Skin epidermis (tissue), 12 donors: ENCODE measurements around the gene SCP2.
"Not testable (repeated sequence)": the region's sequence is repeated elsewhere in the genome, so short reads cannot be mapped to it uniquely, and the experiment has no call there.

Experiments
- H3K27ac ChIP-seq, 21 experiments: fragments of 200-600 bp; sonication (generic) in 11 of 21; one replicate each; pipeline ENCODE4 v1.5.0; 2020; ENCODE audit warnings: mild to moderate bottlenecking in 3 of 21, inconsistent platforms in 2 of 21, moderate library complexity in 2 of 21
- H3K4me3 ChIP-seq, 7 experiments: fragments of 200-600 bp; sonication (generic) in 2 of 7; one replicate each; pipeline ENCODE4 v1.5.0; 2020; ENCODE audit warnings: inconsistent platforms in 2 of 7, mild to moderate bottlenecking in 2 of 7, moderate library complexity in 1 of 7

SCP2 gene

DNA sequence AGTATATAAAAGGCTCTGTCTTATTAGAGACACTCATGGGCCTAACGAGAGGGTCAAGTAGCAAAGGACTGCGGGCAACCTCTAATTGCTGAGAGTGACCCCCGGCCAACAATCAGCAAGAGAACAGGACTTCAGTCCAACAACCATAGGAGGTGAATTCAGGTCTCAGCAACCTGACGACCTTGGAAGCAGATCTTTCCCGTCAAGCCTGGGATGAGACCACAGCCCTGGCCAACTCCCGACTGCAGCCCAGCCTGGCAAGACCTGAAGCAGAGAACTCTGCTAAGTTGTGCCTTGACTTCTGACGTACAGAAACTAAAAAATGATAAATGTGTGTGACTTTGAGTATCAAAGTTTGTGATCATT lies 11.2 kb upstream of the SCP2 start:
- no peak overlapping the region for H3K27ac ChIP-seq
- H3K4me3 ChIP-seq, result no peak overlapping the region

DNA sequence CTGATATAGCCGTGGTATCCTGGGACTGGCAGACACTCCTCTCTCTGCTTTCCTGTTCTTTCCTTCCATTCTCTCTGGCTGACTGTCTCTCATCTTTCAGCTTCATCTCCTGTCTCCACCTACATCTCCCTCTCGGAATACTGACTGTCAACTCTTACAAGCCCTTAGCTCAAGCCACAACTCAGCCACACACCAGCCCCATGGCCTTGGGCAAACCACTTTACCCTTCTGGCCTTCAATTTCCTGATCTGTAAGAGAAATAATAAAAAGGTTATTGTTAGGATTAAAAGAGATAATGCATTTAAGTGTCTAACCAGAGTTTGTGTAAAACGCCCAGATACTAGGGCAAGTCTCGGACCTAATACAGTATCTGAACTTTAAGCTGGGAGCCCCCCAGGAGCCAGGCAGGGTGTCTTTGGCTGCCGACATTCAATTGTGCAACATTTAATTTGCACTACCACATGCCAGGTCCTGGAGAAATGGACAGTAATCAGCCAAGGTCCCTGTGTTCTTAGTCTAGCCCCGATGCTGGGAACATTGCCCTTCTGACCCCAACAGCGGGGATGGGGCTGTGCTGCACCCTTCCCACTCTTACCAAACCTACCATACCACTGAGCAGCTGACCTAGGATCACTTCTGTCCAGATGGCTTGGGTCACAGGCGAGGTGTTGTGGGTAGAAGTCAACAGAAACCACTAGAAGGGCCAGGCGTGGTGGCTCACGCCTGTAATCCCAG lies 10.7 kb upstream of the SCP2 start:
- peak overlapping the region in 1 of 21 experiments; percentile 50 for H3K27ac ChIP-seq
- no peak overlapping the region for H3K4me3 ChIP-seq

DNA sequence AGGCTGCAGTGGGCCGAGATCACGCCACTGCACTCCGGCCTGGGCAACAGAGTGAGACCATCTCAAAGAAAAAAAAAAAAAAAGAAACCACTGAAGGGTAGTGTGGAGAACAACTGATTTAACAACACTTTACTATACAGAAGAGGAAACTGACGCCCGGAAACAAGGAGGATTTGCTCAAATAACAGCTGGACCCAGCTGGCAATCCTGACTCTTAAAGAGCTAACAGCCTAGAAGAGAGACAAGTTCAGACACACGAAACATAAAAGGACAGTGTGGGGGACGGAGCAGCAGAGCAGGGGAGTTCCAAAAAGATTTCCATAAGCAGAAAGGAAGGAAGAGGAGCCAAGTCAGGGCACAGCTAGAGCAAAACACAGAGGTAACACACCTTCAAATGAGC lies 9.9 kb upstream of the SCP2 start:
- no peak overlapping the region for H3K4me3 ChIP-seq
- peak overlapping the region in 2 of 21 experiments; percentile 24 to 50 for H3K27ac ChIP-seq

DNA sequence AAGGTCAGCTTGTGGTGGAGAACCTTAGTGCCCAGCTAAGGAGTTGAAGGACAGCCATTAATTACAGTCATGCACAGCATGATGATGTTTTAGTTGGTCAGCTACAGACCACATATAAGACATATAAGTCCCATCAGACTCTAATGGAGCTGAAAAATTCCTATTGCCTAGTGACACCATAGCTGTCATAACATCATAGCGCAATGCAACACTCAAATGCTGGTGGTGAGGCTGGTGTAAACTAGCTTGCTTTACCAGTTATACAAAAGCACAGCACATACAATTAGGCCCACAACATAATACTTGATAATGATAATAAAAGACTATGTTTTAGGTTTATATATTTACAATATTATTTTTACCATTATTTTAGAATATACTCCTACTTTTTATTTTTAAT lies 9.5 kb upstream of the SCP2 start:
- Histone ChIP-seq H3K27ac (no peak overlapping the region), H3K4me3 (no peak overlapping the region)

DNA sequence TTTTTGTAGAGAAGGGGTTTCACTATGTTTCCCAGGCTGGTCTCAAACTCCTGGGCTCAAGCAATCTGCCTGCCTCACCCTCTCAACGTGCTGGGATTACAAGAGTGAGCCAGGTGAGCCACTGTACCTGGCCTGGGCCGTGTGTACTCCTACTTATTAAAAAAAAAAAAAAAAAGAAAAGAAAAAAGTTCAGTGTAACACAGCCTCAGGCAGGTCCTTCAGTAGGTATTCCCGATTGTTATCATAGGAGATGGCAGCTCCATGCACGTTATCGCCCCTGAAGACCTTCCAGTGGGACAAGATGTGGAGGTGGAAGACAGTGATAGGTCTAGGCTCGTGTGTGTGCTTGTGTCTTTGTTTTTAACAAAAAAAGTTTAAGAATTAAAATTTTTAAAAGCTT lies 8.9 kb upstream of the SCP2 start:
- Histone ChIP-seq H3K4me3 (no peak overlapping the region), H3K27ac (peak overlapping the region in 1 of 21 experiments; percentile 4)

DNA sequence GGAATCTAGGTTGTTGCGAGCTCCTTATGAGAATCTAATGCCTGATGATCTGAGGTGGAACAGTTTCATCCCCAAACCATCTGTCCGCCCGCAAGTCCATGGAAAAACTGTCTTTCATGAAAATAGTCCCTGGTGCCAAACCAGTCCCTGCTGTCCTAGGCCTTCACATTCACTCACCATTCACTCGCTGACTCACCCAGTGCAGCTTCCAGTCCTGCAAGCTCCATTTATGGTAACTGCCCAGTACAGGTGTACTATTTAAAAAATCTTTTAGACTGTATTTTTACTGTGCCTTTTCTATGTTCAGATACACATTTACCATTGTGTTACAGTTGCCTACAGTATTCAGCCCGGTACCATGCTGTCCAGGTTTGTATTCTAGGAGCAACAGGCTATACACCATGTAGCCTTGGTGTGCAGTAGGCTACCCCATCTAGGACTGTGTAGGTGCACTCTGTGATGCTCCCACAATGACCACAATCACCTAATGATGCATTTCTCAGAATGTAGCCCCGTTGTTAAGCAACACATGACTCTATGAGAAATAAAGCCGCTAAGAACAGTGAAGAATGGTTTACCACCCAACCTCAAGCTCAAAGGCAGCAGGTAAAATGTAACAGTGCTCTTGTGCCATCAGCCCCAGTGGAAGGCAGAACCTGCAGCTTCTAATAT lies 7.9 kb upstream of the SCP2 start:
- no peak overlapping the region for H3K4me3 ChIP-seq
- no peak overlapping the region for H3K27ac ChIP-seq

DNA sequence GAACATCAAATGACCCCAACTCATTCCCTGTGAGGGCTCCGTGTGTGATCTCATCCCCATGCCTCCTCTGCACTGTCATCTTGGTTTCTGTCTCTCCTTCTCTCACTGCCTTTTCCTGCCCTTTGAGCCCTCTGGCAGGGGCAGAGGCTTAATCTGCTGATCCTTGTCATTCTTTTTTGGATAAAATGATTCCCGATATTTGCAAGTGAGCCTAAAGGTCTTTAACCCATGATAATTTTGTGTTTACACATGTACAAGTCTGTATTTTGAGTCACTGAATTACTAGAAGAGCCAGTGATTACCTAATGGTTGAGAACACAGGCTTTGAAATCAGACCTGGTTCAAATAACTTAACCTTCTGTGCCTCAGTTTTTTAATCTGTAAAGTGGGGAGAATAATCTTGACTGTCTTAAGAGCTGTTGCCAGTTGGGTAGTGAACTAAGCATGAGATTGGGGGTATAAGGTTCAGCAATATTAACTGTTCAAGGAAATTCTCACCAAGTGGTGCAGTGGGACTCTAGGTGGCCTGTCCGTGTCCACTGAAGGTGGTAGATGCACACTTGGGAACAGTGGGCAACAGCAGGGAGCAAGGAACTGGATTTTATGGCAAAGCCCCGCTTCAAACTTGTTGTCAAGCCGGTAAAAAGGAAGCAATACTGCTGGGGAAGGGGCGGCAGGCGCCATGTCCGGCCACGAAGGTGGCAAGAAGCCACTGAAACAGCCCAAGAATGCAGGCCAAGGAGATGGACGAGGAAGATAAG lies 7.2 kb upstream of the SCP2 start:
- peak overlapping the region in 1 of 21 experiments; percentile 8 for H3K27ac ChIP-seq
- H3K4me3 ChIP-seq, result peak overlapping the region in 1 of 7 experiments; percentile 64

DNA sequence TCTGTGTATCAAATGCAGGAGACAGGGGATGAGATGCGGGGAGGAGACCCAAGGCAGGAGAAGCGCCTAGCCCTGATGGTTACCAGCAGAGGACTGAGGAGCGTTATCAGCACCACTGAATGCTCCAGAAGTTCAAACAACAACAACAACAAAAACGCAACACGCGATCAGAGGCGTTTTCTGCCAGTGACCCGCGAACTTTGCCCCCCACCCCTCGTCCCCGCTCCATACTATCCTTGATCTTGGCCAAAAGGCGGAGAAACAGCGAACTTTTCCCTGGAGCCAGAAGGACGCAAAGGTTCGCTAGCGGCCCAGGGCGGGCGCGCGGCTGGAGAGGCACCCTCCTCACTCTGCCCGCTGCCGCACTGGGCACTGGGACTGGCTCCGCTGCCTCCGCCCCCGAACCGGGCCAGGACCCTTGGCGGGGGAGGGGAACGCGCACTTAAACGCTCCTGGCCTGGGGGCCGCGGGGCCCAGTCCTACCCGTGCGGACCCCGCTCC lies 6.2 kb upstream of the SCP2 start:
- Histone ChIP-seq H3K4me3 (peak overlapping the region; percentile 47 to 77 (median 64)), H3K27ac (peak overlapping the region in 20 of 21 experiments; percentile 12 to 92 (median 79))

DNA sequence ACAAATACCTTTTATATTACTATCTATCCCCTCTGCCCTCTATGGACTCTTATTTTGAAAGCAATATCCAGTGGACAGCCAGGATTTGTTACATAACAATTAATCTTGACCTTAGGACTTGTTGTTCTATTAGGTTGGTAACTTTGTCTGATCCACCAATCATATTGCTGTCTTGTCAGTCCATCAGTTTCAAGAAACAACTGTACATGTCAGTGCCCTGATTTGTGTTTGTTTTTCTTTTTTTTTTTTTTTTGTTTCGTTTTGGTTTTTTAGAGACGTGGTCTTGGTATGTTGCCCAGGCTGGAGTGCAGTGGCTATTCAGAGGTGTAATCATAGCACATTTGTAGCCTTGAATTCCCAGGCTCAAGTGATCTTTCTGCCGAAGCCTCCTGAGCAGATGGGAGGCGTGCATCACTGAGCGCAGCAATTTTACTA lies 1.5 kb upstream of the SCP2 start:
- H3K4me3 ChIP-seq, result no peak overlapping the region
- no peak overlapping the region for H3K27ac ChIP-seq

DNA sequence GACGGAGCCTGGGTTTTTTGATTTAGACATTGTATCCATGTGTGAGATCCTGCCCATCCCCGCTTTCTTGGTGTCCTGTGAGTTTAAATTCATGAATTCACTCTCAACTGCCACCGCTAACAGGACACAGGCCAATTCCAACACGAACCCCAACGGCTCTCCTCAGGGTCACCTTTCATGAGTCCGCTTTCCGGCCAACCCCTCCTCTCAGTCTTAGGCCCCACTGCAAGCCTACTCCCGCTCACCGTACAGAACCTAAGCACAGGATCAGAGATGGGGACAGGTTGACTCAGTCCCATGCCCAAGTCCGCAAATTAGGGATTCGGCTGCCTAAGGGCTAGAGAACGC lies 238 bp upstream of the SCP2 start:
- H3K27ac ChIP-seq, result peak overlapping the region in 17 of 21 experiments; percentile 13 to 84 (median 72)
- peak overlapping the region; percentile 47 to 68 (median 59) for H3K4me3 ChIP-seq

DNA sequence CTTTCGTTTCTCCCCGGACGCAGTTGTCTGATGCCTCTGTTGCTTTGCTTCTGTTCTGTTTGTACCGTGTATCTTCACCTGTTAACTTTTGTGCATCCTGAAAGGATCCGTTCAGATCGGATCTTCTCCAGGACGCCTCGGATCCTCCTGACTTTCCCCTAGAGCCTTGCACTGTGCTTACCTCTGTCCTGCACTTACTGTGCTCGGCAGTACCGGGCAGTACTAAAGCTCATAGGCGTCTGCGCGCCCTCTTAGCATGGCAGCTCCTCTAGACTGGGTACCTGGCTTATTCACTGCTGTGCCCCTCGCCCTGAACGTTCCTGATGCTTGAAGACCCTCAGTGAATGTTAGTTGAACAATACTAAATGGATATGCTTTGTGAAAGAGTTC lies 934 bp downstream of the SCP2 start:
- H3K4me3 ChIP-seq, result peak overlapping the region; percentile 47 to 68 (median 59)
- H3K27ac ChIP-seq, result peak overlapping the region in 16 of 21 experiments; percentile 13 to 84 (median 75)

DNA sequence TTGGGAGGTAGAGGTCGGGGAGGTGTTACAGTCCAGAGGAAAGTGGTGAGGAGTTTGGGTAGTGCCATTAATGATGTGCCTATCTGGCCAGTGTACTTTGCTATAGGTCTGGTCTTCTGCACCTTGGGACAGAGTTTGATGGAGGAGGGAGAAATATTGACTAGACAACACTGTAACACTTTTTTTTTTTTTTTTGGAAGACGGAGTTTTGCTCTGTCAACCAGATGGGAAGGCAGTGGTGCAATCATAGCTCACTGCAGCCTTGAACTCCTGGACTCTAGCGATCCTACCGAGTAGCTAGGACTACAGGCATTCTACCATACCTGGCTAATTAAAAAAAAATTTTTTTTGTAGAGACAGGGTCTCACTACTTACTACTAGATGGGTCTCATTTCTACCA lies 1.9 kb downstream of the SCP2 start:
- Histone ChIP-seq H3K27ac (no peak overlapping the region), H3K4me3 (no peak overlapping the region)

DNA sequence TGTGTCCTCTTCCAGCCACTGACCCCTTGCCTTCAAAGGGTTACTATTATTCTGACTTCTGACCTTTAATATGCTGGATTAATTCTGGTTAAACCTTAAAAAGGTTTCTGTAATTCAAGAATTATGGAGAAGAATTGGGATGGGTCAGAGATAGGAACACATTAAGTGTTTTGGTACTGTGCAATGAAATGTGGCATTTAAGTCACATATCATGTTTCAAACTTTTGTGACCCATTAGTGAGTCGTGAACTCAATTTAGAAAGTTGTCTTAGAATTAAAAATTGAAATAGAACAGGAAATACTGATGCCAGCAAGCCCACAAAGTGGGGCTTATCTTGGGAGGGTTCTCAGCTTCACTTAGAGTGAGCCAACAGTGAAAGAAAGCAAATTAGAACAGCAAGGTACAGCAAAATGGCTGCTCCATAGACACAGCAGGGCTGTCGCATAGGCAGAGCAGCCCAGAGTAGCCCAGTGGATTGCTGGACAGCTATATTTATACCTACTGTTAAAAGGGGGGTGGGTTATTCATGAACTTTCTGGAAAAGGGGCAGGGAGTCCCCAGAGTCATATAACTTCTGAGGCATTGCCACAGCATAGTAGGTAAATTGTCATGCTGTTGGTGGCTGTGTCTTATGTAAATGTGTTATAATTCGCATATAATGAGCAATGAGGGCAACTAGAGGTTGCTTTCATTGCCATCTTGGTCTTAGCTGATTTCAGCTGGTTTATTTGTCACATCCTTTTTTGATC lies 10.5 kb downstream of the SCP2 start:
- Histone ChIP-seq H3K27ac (no peak overlapping the region), H3K4me3 (no peak overlapping the region)

DNA sequence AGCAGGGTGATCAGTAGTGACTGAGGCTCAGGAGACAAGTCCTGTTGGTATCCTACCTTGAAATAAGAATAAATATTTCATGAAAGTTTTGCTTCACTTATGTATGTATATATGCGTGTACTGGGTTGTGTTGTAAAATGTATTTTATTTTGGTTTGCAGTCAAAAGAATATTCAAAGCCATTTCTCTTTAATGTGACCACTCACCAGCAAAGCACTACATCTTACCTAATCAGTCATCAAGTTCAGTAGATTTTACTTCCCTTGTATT lies 11.0 kb downstream of the SCP2 start:
- no peak overlapping the region for H3K27ac ChIP-seq
- H3K4me3 ChIP-seq, result no peak overlapping the region

DNA sequence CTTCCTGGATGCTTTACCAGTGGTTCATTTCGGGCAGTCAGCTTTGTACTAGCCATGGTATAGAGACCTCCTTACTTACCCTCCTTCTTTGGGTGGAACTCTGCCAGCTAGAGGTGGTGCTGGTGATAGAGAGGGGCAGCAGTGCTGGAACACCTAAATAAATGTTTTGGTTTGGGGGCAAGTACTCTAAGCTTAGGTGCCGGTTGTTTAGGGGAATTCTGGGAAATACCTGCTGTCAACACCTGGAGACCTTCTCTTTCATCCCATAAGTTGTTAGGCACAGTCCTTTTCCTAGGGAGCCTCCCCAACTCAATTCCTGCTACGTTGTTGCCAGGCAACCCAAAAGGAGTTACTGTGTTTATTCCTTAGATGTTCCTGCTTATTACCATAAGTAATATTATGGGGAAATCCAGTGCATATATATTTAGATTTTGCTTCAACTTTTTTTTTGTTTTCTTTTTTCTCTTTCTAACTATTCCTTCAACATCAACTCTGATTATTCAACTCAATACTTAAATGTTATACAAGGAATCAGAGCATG lies 16.9 kb downstream of the SCP2 start:
- Histone ChIP-seq H3K27ac (no peak overlapping the region), H3K4me3 (no peak overlapping the region)

DNA sequence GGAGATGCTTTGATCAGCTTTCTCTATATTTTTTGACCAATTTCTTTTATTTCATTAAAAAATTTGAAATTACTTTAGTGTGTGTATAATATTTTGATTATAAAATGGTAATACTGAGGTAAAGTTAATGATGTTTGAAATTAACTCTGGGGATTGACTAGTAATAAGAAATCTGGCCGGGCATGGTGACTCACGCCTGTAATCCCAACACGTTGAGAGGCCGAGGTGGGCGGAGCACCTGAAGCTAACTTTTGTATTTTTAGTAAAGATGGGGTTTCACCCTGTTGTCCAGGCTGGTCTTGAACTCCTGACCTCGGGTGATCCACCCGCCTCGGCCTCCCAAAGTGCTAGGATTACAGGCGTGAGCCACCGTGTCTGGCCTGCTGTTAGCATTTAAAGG lies 17.5 kb downstream of the SCP2 start:
- H3K27ac ChIP-seq, result no peak overlapping the region
- no peak overlapping the region for H3K4me3 ChIP-seq

DNA sequence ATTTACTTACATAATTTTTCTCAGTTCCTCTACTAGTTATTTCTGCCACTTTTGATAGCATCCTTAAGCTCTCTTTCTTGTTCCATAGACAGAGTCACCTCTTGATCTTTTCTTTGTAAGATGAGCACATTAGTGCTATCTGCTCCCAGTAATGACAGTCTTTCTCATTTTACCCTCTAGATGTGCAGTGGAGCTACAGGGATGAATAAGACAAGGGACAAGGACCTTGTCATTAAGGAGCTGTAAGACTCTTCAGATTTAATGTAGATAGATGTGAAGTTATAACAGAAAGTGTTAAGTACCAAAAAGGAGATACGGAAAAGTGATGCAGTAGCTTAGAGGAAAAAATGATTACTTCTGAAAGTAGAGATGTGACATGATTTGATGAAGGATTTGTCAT lies 20.4 kb downstream of the SCP2 start:
- H3K27ac ChIP-seq, result no peak overlapping the region
- H3K4me3 ChIP-seq, result no peak overlapping the region

DNA sequence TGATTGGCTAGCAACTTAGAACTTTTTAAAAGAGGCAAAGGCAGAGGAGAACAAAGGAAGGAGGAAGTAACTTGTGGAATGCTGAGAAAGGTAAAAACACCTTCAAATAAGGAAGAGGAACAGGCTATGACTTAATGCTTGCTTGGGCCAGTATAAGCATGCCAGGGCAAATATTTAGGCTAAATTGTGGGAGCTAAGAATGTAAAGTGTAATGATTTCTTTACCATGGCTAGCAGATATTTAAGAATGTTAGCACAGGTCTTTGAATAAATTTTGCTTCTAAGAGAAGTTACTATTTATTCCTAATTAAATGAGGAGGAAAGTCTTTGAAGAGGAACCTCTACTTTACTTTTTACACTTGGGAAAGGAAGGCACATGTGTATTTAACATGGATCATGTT lies 22.5 kb downstream of the SCP2 start:
- not testable (repeated sequence) for H3K4me3 ChIP-seq, H3K27ac ChIP-seq

DNA sequence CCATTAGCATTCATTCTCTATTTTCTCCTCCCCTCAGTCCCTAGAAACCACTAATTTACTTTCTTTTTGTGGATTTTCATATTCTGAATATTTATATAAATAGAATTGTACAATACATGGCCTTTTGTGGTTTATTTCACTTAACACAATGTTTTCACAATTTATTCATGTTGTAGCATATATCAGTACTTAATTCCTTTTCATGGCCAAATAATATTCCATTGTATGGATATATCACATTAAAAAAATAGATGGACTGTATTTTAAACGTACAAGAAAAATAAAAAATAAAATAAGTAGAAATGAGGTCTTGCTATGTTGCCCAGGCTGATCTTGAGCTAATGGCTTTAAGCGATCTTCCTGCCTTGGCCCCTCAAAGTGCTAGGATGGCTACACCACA lies 25.0 kb downstream of the SCP2 start:
- no peak overlapping the region for H3K27ac ChIP-seq
- H3K4me3 ChIP-seq, result no peak overlapping the region
